NCI-H2196 treated with DMSO at 0.1 percent for 48 hours (cell line): ENCODE data around the gene FITM2.

Experiments
- DNase-seq: peaks from one replicate; lab custom pipeline; 2025; ENCODE audit not compliant: unreplicated experiment; lab: John Stamatoyannopoulos, UW

FITM2 gene

GRCh38 chr20:44284032-44284431 lies 27.0 kb downstream of the FITM2 start:
- DNase-seq: no peak

GRCh38 chr20:44282192-44282591 lies 28.8 kb downstream of the FITM2 start:
- DNase-seq: no peak

- DNase-seq: no peak
These were observed 30.6 kb downstream of the FITM2 start for GRCh38 chr20:44280387-44280786.

GRCh38 chr20:44279228-44279627 lies 31.8 kb downstream of the FITM2 start:
- DNase-seq: no peak

- no peak for DNase-seq
These were observed 36.5 kb downstream of the FITM2 start for GRCh38 chr20:44274303-44275017.

- no peak for DNase-seq
These were observed 37.5 kb downstream of the FITM2 start for GRCh38 chr20:44273231-44274215.

- no peak for DNase-seq
These were observed 38.9 kb downstream of the FITM2 start for GRCh38 chr20:44271915-44272663.

- DNase-seq: no peak
These were observed 42.2 kb downstream of the FITM2 start for GRCh38 chr20:44268802-44269201.

GRCh38 chr20:44264287-44264686 lies 46.7 kb downstream of the FITM2 start:
- DNase-seq: no peak

- DNase-seq: no peak
These were observed 52.6 kb downstream of the FITM2 start for GRCh38 chr20:44258226-44258890.

- DNase-seq: no peak
These were observed 54.0 kb downstream of the FITM2 start for GRCh38 chr20:44256961-44257360.

- no peak for DNase-seq
These were observed 55.1 kb downstream of the FITM2 start for GRCh38 chr20:44255942-44256341.

- no peak for DNase-seq
These were observed 56.9 kb downstream of the FITM2 start for GRCh38 chr20:44254073-44254472.

GRCh38 chr20:44253528-44253927 lies 57.5 kb downstream of the FITM2 start:
- no peak for DNase-seq
